PC-9 (cell line): ENCODE results near the gene ZFP14.

Experiments
- EZH2 ChIP-seq: fragments of 200-600 bp; sonication (generic); IDR thresholded peaks from 2 replicates; pipeline ENCODE4 v1.8.0; 2017; ENCODE audit warnings: antibody characterized with exemption, low read depth
- TF ChIP-seq, protein P1 (sequence below): fragments of 200-600 bp; sonication (generic); conservative IDR thresholded peaks from 2 replicates; pipeline ENCODE4 v1.6.1; 2017; ENCODE audit warnings: mixed run types, antibody characterized with exemption, mild to moderate bottlenecking, moderate library complexity

- TF ChIP-seq, protein P1, sequence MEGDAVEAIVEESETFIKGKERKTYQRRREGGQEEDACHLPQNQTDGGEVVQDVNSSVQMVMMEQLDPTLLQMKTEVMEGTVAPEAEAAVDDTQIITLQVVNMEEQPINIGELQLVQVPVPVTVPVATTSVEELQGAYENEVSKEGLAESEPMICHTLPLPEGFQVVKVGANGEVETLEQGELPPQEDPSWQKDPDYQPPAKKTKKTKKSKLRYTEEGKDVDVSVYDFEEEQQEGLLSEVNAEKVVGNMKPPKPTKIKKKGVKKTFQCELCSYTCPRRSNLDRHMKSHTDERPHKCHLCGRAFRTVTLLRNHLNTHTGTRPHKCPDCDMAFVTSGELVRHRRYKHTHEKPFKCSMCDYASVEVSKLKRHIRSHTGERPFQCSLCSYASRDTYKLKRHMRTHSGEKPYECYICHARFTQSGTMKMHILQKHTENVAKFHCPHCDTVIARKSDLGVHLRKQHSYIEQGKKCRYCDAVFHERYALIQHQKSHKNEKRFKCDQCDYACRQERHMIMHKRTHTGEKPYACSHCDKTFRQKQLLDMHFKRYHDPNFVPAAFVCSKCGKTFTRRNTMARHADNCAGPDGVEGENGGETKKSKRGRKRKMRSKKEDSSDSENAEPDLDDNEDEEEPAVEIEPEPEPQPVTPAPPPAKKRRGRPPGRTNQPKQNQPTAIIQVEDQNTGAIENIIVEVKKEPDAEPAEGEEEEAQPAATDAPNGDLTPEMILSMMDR = no peak
- no peak for TF ChIP-seq EZH2
These were observed 42.2 kb upstream of the ZFP14 start for GRCh38 chr19:36420961-36421748.
